ENCODE measurements around the gene IGF2BP3. TPM values are rescaled to one million over a fixed set of nuclear protein-coding genes. Genes with fewer than 3 reads are reported as not detected.

The IGF2BP3 gene
- total RNA-seq, 1 donor from 2014 or later = 16.6 TPM

DNA sequence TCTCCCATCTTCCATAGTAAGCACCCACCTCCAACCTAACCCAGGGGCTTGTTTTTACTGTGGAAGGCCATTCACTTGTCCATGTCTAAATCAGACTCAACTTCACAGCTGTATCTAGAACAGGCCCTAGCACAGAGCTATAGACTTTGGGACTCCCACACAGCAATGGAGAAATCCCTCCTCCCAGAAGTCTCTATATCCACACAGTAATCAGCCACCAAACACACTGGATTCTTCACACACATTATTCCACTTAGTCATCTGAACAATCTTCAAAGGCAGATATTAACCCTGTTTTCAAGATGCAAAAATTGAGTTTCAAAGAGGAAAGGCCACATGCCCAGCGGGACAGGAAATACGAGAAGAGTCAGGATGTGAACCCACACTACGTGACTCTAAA, 89.3 kb downstream of the IGF2BP3 start:
- Mint-ChIP-seq H3K27me3 (ENCODE audit: low read depth) (no peaks in the 10 kb centered on the region), H3K36me3 (ENCODE audit: low read depth) (peaks cover 23% of the 10 kb centered on the region), H3K4me1 (ENCODE audit: low read depth) (peaks cover 42% of the 10 kb centered on the region), H3K9me3 (no peaks in the 10 kb centered on the region), H3K4me3 (ENCODE audit: low read depth) (no peak overlapping the region), H3K27ac (peak overlapping the region; percentile 40)
- intact Hi-C loops (cut with micrococcal nuclease) = no loop called here
- DNase-seq (ENCODE audit: low spot score) = no peak

DNA sequence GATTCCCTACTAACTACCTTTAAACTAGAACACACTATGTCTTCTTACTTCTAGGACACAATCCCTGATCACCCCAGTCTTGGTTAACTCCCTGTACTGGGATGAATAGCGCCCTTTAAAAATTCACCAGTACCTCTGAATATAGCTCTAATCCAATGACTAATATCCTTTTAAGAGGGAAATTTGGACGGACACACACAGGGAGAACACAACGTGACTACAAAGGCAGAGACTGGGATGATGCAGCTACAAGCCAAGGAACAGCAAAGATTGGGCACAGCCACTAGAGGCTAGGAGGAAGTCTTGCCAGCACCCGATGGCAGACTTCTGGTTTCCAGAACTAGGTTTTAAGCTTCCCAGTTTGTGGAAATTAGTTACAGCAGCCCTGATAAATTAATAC, 89.7 kb downstream of the IGF2BP3 start:
- DNase-seq (ENCODE audit: low spot score) = no peak
- Mint-ChIP-seq H3K27ac (no peak overlapping the region), H3K4me1 (ENCODE audit: low read depth) (peaks cover 42% of the 10 kb centered on the region), H3K9me3 (no peaks in the 10 kb centered on the region), H3K27me3 (ENCODE audit: low read depth) (no peaks in the 10 kb centered on the region), H3K36me3 (ENCODE audit: low read depth) (peaks cover 25% of the 10 kb centered on the region), H3K4me3 (ENCODE audit: low read depth) (no peak overlapping the region)
- intact Hi-C loops (cut with micrococcal nuclease) = no loop called here

DNA sequence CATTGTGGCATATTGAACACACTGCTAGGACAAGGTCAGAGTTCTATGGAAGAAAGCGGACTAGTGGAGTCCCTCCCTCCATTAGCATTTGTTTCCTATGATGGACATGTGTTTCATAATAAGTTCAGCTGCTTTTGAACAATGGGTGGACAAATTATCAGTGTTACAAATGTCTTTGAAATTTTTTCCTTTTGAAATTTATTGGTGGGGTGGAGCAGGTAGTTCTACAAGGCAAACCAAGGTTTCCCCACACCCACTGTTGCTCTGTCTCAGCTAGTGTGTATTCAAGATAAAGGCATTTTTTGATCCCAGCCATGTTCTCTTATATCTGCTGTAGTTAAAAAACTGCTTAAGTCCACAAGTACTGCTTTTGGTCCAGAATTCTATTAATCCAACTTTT, 91.3 kb downstream of the IGF2BP3 start:
- no peak for DNase-seq (ENCODE audit: low spot score)
- Mint-ChIP-seq H3K4me3 (ENCODE audit: low read depth) (no peak overlapping the region), H3K36me3 (ENCODE audit: low read depth) (peaks cover 25% of the 10 kb centered on the region), H3K9me3 (no peaks in the 10 kb centered on the region), H3K4me1 (ENCODE audit: low read depth) (peaks cover 35% of the 10 kb centered on the region), H3K27me3 (ENCODE audit: low read depth) (no peaks in the 10 kb centered on the region), H3K27ac (no peak overlapping the region)
- intact Hi-C loops (cut with micrococcal nuclease) = loop anchor here (5.0 kb wide), 1 partner anchor 218 kb away; the partner anchor contains the start of gene CCDC126

DNA sequence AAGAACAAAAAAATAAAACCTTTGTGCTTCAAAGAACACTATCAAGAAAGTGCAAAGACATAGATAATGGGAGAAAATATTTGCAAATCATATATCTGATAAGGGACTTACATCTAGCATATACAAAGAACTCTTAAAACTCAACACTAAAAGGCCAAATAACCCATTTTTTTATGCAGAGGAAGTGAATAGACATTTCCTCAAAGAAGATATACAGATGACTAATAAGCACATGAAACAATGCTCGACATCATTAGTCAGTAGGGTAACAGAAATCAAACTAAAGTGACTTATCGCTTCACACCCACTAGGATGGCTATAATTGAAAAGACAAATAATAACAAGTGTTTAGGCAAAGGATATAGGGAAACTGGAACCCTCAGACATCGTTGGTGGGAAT, 93.2 kb downstream of the IGF2BP3 start:
- Mint-ChIP-seq H3K36me3 (ENCODE audit: low read depth) (peaks cover 14% of the 10 kb centered on the region), H3K27ac (peak overlapping the region; percentile 75), H3K27me3 (ENCODE audit: low read depth) (no peaks in the 10 kb centered on the region), H3K4me3 (ENCODE audit: low read depth) (no peak overlapping the region), H3K9me3 (no peaks in the 10 kb centered on the region), H3K4me1 (ENCODE audit: low read depth) (peaks cover 43% of the 10 kb centered on the region)
- no peak for DNase-seq (ENCODE audit: low spot score)
- intact Hi-C loops (cut with micrococcal nuclease) = loop anchor here (1.0 to 5.0 kb wide), 3 partner anchors 21 to 220 kb away; partner anchors contain the start of gene CCDC126

DNA sequence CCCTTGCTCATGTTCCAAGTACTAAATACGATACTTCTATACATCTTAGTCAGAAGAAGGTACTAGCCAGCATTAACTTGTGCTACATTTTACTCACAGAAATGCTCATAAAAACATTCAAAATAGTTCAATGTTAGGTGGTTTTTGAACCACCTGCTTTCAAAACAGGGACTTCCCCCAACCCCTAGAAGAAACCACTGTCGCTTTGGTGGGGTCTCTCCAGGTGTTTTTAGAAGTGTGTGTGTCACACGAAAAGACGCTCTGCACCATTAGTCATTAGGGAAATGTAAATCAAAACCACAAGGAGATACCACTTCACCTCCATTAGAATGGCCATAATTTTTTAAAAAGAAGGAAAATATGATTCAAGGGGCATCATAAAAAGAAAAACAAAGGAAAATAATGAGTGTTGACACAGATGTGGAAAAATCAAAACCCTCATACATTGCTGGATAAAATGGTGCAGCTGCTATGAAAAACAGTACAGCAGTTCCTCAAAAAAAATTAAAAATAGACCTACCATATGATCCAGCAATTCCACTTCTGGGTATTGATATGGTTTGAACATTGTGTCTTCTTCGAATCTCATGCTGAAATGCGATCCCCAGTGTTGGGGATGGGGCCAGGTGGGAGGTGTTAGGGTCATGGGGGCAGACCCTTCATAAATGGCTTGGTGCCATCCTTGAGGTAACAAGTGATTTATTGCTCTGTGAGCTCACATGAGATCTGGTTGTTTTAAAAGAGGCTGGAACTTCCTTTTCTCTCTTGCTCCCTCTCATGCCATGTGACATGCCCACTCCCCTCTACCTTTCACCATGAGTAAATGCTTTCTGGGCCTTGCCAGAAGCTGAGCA, 96.9 kb downstream of the IGF2BP3 start:
- Mint-ChIP-seq H3K36me3 (ENCODE audit: low read depth) (peaks cover 10% of the 10 kb centered on the region), H3K4me3 (ENCODE audit: low read depth) (no peak overlapping the region), H3K27me3 (ENCODE audit: low read depth) (no peaks in the 10 kb centered on the region), H3K9me3 (no peaks in the 10 kb centered on the region), H3K27ac (peak overlapping the region; percentile 83), H3K4me1 (ENCODE audit: low read depth) (peaks cover 57% of the 10 kb centered on the region)
- intact Hi-C loops (cut with micrococcal nuclease) = loop anchor here (1.0 to 5.0 kb wide), 6 partner anchors 17 to 159 kb away; partner anchors contain the start of genes IGF2BP3, MALSU1 and TRA2A
- DNase-seq (ENCODE audit: low spot score) = peak; percentile 28

GRCh38 chr7:23372611-23373010, 97.7 kb downstream of the IGF2BP3 start:
- peak overlapping the region; percentile 9 for H3K27ac Mint-ChIP-seq
- DNase-seq (ENCODE audit: low spot score) = no peak
- H3K4me1 Mint-ChIP-seq (ENCODE audit: low read depth) = peaks cover 61% of the 10 kb centered on the region
- peak overlapping the region; percentile 2 for H3K4me3 Mint-ChIP-seq (ENCODE audit: low read depth)
- intact Hi-C loops (cut with micrococcal nuclease) = loop anchor here (1.0 to 5.0 kb wide), 6 partner anchors 16 to 160 kb away; partner anchors contain the start of genes IGF2BP3, MALSU1 and TRA2A
- no peaks in the 10 kb centered on the region for H3K9me3 Mint-ChIP-seq
- H3K27me3 Mint-ChIP-seq (ENCODE audit: low read depth) = no peaks in the 10 kb centered on the region
- H3K36me3 Mint-ChIP-seq (ENCODE audit: low read depth) = peaks cover 15% of the 10 kb centered on the region

- intact Hi-C loops (cut with micrococcal nuclease) = loop anchor here (2.0 to 5.0 kb wide), 2 partner anchors 73 to 161 kb away; partner anchors contain the start of genes MALSU1 and TRA2A
- H3K27me3 Mint-ChIP-seq (ENCODE audit: low read depth) = no peaks in the 10 kb centered on the region
- peaks cover 57% of the 10 kb centered on the region for H3K4me1 Mint-ChIP-seq (ENCODE audit: low read depth)
- H3K27ac Mint-ChIP-seq = no peak overlapping the region
- no peak overlapping the region for H3K4me3 Mint-ChIP-seq (ENCODE audit: low read depth)
- H3K9me3 Mint-ChIP-seq = no peaks in the 10 kb centered on the region
- peaks cover 15% of the 10 kb centered on the region for H3K36me3 Mint-ChIP-seq (ENCODE audit: low read depth)
- DNase-seq (ENCODE audit: low spot score) = no peak
These were observed 98.6 kb downstream of the IGF2BP3 start for GRCh38 chr7:23371654-23372053.

GRCh38 chr7:23369695-23370404, 100.4 kb downstream of the IGF2BP3 start:
- no peak for DNase-seq (ENCODE audit: low spot score)
- intact Hi-C loops (cut with micrococcal nuclease) = loop anchor here (2.0 to 5.0 kb wide), 3 partner anchors 23 to 522 kb away; partner anchors contain the start of gene TRA2A
- Mint-ChIP-seq H3K9me3 (no peaks in the 10 kb centered on the region), H3K4me1 (ENCODE audit: low read depth) (peaks cover 53% of the 10 kb centered on the region), H3K4me3 (ENCODE audit: low read depth) (no peak overlapping the region), H3K27me3 (ENCODE audit: low read depth) (no peaks in the 10 kb centered on the region), H3K27ac (no peak overlapping the region), H3K36me3 (ENCODE audit: low read depth) (peaks cover 17% of the 10 kb centered on the region)

DNA sequence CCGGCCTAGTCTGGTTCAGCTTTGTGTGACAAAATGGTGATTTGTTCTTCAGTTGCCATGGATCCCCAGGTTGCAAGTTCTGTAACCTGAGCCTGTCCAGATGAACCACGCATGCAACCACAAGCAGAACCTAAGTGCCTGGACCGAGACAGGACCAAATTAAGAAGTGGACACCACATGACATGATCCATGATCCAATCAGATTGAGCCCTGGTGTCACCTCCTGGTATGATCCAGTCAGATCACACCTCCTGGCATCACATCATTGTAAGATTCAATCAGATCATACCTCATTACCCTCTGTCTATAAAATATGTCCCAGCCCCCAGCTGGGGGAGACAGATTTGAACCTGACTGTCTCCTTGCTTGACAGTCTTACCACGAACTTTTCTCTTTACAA, 101.2 kb downstream of the IGF2BP3 start:
- Mint-ChIP-seq H3K36me3 (ENCODE audit: low read depth) (peaks cover 17% of the 10 kb centered on the region), H3K4me1 (ENCODE audit: low read depth) (peaks cover 53% of the 10 kb centered on the region), H3K4me3 (ENCODE audit: low read depth) (no peak overlapping the region), H3K27ac (no peak overlapping the region), H3K9me3 (no peaks in the 10 kb centered on the region), H3K27me3 (ENCODE audit: low read depth) (no peaks in the 10 kb centered on the region)
- intact Hi-C loops (cut with micrococcal nuclease) = loop anchor here (2.0 to 5.0 kb wide), 2 partner anchors 22 to 523 kb away; no protein-coding TSS in a partner anchor
- no peak for DNase-seq (ENCODE audit: low spot score)

- Mint-ChIP-seq H3K9me3 (peaks cover 6% of the 10 kb centered on the region), H3K4me3 (ENCODE audit: low read depth) (no peak overlapping the region), H3K27me3 (ENCODE audit: low read depth) (no peaks in the 10 kb centered on the region), H3K4me1 (ENCODE audit: low read depth) (peaks cover 57% of the 10 kb centered on the region), H3K36me3 (ENCODE audit: low read depth) (peaks cover 33% of the 10 kb centered on the region), H3K27ac (no peak overlapping the region)
- intact Hi-C loops (cut with micrococcal nuclease) = loop anchor here (5.0 kb wide), 1 partner anchor 174 kb away; the partner anchor contains the start of gene TRA2A
- no peak for DNase-seq (ENCODE audit: low spot score)
These were observed 112.1 kb downstream of the IGF2BP3 start for GRCh38 chr7:23358152-23358674.

DNA sequence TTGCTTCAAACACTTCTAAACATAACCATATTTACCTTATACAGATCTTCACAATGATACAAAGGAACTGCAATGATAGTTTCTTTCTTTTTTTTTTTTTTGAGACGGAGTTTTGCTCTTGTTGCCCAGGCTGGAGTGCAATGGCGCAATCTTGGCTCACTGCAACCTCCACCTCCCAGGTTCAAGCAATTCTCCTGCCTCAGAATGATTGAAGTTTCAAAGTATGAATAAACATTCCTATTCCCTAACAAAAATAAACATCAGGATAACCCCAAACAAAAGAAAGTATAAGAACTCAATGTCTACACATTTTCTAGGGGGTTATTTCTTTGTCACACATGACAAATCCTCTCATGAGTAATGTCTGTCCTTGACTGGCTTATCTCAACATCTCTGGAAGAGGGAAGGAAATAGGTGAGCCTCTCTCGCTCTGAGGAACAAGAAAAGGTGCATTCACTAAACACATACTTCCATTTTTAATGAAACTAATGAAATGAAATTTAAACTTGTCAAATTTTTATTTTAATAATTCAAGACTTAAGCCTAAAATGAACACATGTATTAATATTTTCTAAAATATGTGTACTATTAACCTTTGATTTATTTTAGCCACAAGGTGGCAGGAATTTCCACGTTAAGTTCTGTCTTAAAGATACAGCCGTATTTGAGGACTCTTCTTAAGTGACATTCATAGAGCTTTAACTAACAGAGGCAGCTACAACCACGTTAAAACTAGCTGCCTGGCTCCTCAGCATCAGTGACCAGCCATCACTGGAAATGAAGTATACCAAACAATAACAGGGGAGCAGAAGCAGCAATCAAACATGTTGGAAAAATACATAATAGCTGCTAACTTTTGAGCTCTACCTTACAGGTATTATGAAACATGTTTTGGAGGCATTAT, 112.8 kb downstream of the IGF2BP3 start:
- intact Hi-C loops (cut with micrococcal nuclease) = loop anchor here (1.0 to 5.0 kb wide), 8 partner anchors 11 to 175 kb away; partner anchors contain the start of genes IGF2BP3 and TRA2A
- Mint-ChIP-seq H3K4me1 (ENCODE audit: low read depth) (peaks cover 62% of the 10 kb centered on the region), H3K27ac (peak overlapping the region; percentile 83), H3K9me3 (peaks cover 6% of the 10 kb centered on the region), H3K4me3 (ENCODE audit: low read depth) (peak overlapping the region; percentile 22), H3K27me3 (ENCODE audit: low read depth) (no peaks in the 10 kb centered on the region), H3K36me3 (ENCODE audit: low read depth) (peaks cover 33% of the 10 kb centered on the region)
- DNase-seq (ENCODE audit: low spot score) = no peak
